Sciatic nerve (tissue), 2 donors: ENCODE results near the gene GALNT7. TPM values are rescaled to one million over a fixed set of nuclear protein-coding genes. Genes with fewer than 3 reads are reported as not detected.

Experiments used
- ATAC-seq: fragments of 200-7000 bp; cut with Tn5 transposase; one replicate; pipeline ENCODE4 v1.9.1; 2020; ENCODE audit warnings: mild to moderate bottlenecking, moderate library complexity
- DNase-seq: peaks from one replicate; pipeline ENCODE4 v3.0.0-alpha.2; 2020; ENCODE audit warnings: low spot score
- intact Hi-C: fragments of 100-400 bp; cut with DNase I; formaldehyde crosslinking; loops from one replicate; pipeline ENCODE4 v1.14.2; 2022
- microRNA-seq: library from miRNA; unstranded; fragments of <30 nt; microRNA quantifications from one replicate; pipeline ENCODE4 v1.2.0, GENCODE V29; 2020
- total RNA-seq: library from RNA; stranded (reverse); fragmentation: NEBNext Ultra II Directional; extraction: Animal tissue kit (Norgen Biotek cat#: 25700); gene quantifications from one replicate; pipeline ENCODE4 v1.2.1, GENCODE V29; 2021
- donor health status: DM: no; HTN: no; CAD: no.
- donor health status: DM: no; HTN: no; CAD: no.

The GALNT7 gene
- total RNA-seq, 1 donor from 2014 or later: 18.2 TPM

GRCh38 chr4:173365359-173365996, 196.9 kb downstream of the GALNT7 start:
- intact Hi-C loops: no loop called here
- ATAC-seq: no peak
- no peak for DNase-seq

- intact Hi-C loops: no loop called here
Observed at GRCh38 chr4:173367285-173367684, 198.7 kb downstream of the GALNT7 start.

GRCh38 chr4:173367946-173368345, 199.3 kb downstream of the GALNT7 start:
- DNase-seq (no peak), ATAC-seq (no peak)
- intact Hi-C loops: no loop called here

More at GRCh38 chr4:173367285-173367684, 198.7 kb downstream of the GALNT7 start:
- ATAC-seq (no peak), DNase-seq (no peak)

DNA sequence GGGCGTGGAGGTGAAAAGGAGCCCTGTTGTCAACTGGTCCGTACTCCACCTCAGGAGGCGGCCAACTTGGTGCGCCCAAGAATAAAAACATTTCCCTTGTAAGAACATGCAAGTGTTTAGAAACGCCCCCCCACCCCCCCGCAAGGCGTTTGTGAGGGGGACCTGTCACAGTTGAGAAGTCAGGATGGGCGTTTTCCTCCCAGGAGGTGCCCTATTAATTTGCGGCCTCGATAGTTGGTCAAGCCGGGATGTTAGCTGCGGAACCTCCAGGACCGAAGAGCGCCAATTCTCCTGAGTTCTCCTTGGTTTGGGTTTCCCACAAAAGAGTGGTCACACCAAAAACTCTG, 201.5 kb downstream of the GALNT7 start:
- peak; percentile 82 for DNase-seq
- peak; percentile 23 for ATAC-seq
- intact Hi-C loops: no loop called here

GRCh38 chr4:173370477-173371291, 202.1 kb downstream of the GALNT7 start, which contains the start of gene SAP30:
Gene SAP30 (plus strand): TSS chr4:173370954. CDS start chr4:173371183, 229 bp downstream.
- ATAC-seq (peak; percentile 97), DNase-seq (peak; percentile 99)
- intact Hi-C loops: no loop called here

- peak; percentile 31 for ATAC-seq
- peak; percentile 85 for DNase-seq
- intact Hi-C loops: no loop called here
Observed at GRCh38 chr4:173371292-173372192, 202.9 kb downstream of the GALNT7 start.

Small RNA genes lying within 50 kb of the gene (microRNA-seq; reads per million reads assigned to microRNA genes)
- gene MIR548T: not detected

Other genes starting within 250 kb of the GALNT7 start
- 54.1 TPM for gene HMGB2, start 165.5 kb downstream of the GALNT7 start, total RNA-seq
- gene SAP30, start 202.1 kb downstream of the GALNT7 start, total RNA-seq: 15.4 TPM
- gene SCRG1, start 230.3 kb downstream of the GALNT7 start, total RNA-seq: 1.5 TPM